Endothelial cell of umbilical vein (primary cell): Measurements from ENCODE around the gene MAG. TPM values are rescaled to one million over a fixed set of nuclear protein-coding genes. Genes with fewer than 3 reads are reported as not detected.

Experiments
- BruUV-seq: library from RNA; stranded (reverse); fragments of 400-500 nt; replicated peaks from 2 replicates; lab custom pipeline; 2021; lab: Mats Ljungman, UMichigan
- CTCF ChIA-PET: fragments of 300-600, 350-600 bp; sonication (Branson Sonifier 250); formaldehyde crosslinking; loops from one replicate; lab custom pipeline; 2021; ENCODE audit warnings: antibody characterized with exemption, inconsistent platforms; lab: Charles Lee
- POLR2A ChIA-PET: fragments of 300-600, 350-600 bp; sonication (Branson Sonifier 250); formaldehyde crosslinking; loops from one replicate; lab custom pipeline; 2021; ENCODE audit warnings: antibody characterized with exemption, inconsistent platforms; lab: Charles Lee
- DNase-seq: peaks from one replicate; pipeline ENCODE4 v3.0.0-alpha.2; 2011; ENCODE audit warnings: low read depth, low spot score
- FAIRE-seq: peaks from 2 replicates; lab custom pipeline; 2011; peaks lifted over from hg19 to GRCh38; lab: Jason Lieb, UNC
- H2AFZ ChIP-seq: 2 replicates; pipeline ENCODE4 v1.6.0; 2012; ENCODE audit warnings: low read depth, low read length, control low read depth, inconsistent platforms
- H3K27ac ChIP-seq: 2 replicates; pipeline ENCODE4 v1.5.1; 2011; ENCODE audit warnings: low read depth, mild to moderate bottlenecking, control low read depth, low read length, moderate library complexity; ENCODE audit not compliant: insufficient read depth
- H3K27me3 ChIP-seq, 2 experiments: 2 replicates each; pipeline versions ENCODE4 v1.6.0 to v1.6.1; 2011; ENCODE audit warnings: low read length in 2 of 2, mixed read lengths in 1 of 2; ENCODE audit not compliant: control insufficient read depth in 2 of 2, insufficient read depth in 2 of 2
- H3K36me3 ChIP-seq, 2 experiments: 2 replicates in 1 of 2; 3 replicates in 1 of 2; pipeline ENCODE4 v1.5.1; 2011; ENCODE audit warnings: low read length in 2 of 2, mild to moderate bottlenecking in 1 of 2, moderate library complexity in 1 of 2; ENCODE audit not compliant: control insufficient read depth in 2 of 2, insufficient read depth in 2 of 2; ENCODE audit errors: extremely low read depth in 1 of 2
- H3K4me1 ChIP-seq: 3 replicates; pipeline ENCODE4 v1.5.1; 2011; ENCODE audit warnings: mild to moderate bottlenecking, low read length; ENCODE audit not compliant: control insufficient read depth, insufficient read depth; ENCODE audit errors: extremely low read depth
- H3K4me2 ChIP-seq: 2 replicates; pipeline ENCODE4 v1.6.1; 2011; ENCODE audit warnings: low read length, control low read depth, mixed read lengths; ENCODE audit not compliant: insufficient read depth
- H3K4me3 ChIP-seq, 3 experiments: fragments of 200-600 bp in 1 of 3; sonication (generic), shearing (Covaris generic) in 1 of 3; replicated peaks in 1 of 3; 2 replicates each; pipeline ENCODE4 v1.5.1; 2011 to 2016; ENCODE audit warnings: control low read depth in 3 of 3, low read length in 3 of 3, mild to moderate bottlenecking in 2 of 3, inconsistent platforms in 1 of 3, low read depth in 1 of 3, moderate library complexity in 1 of 3; ENCODE audit not compliant: insufficient read depth in 1 of 3
- H3K79me2 ChIP-seq: 2 replicates; pipeline ENCODE4 v1.6.0; 2012; ENCODE audit warnings: low read length, inconsistent platforms; ENCODE audit not compliant: control insufficient read depth, insufficient read depth
- H3K9ac ChIP-seq: replicated peaks from 2 replicates; pipeline ENCODE3; 2011; ENCODE audit warnings: low read length, control low read depth; ENCODE audit not compliant: insufficient read depth; ENCODE audit errors: extremely low read depth
- H3K9me1 ChIP-seq: replicated peaks from 3 replicates; pipeline ENCODE4 v1.6.0; 2011; ENCODE audit warnings: mild to moderate bottlenecking, low read length; ENCODE audit not compliant: control insufficient read depth, insufficient read depth; ENCODE audit errors: extremely low read depth
- H3K9me3 ChIP-seq: replicated peaks from 2 replicates; pipeline ENCODE4 v1.5.1; 2012; ENCODE audit warnings: low read length, inconsistent platforms; ENCODE audit not compliant: control insufficient read depth, insufficient read depth
- H4K20me1 ChIP-seq: replicated peaks from 2 replicates; pipeline ENCODE3; 2011; ENCODE audit warnings: mild to moderate bottlenecking, low read length; ENCODE audit not compliant: control insufficient read depth, insufficient read depth; ENCODE audit errors: extremely low read depth
- EZH2 ChIP-seq: IDR thresholded peaks from 2 replicates; pipeline ENCODE4 v1.6.1; 2012; ENCODE audit warnings: borderline replicate concordance, low read depth, mild to moderate bottlenecking, moderate library complexity, low read length, inconsistent platforms; ENCODE audit not compliant: severe bottlenecking
- GATA2 ChIP-seq: IDR thresholded peaks from 2 replicates; pipeline ENCODE4 v1.7.0; 2011; ENCODE audit warnings: low read depth, mild to moderate bottlenecking, moderate library complexity, mixed read lengths, low read length; ENCODE audit not compliant: insufficient read length, insufficient read depth
- dilution Hi-C: fragments of 300-500 bp; cut with MboI; formaldehyde crosslinking; loops from one replicate; pipeline ENCODE4 v1.15.0; 2019; ENCODE audit warnings: low sequenced_read_pairs; ENCODE audit not compliant: extremely low pct_ligation_motif_present
- intact Hi-C: fragments of 100-400 bp; cut with micrococcal nuclease; formaldehyde crosslinking; loops from one replicate; pipeline ENCODE4 v1.10.0; 2022
- polyA plus RNA-seq, 4 experiments: library from polyadenylated mRNA; depleted of rRNA in 3 of 4; stranded (reverse) in 3 of 4; unstranded in 1 of 4; fragments of >200 nt; gene quantifications; 2 replicates each; pipeline versions ENCODE4 v1.2.1 to v1.2.3, GENCODE V29; 2011 to 2012; ENCODE audit warnings: missing spikeins in 1 of 4
- total RNA-seq: library from RNA; stranded (reverse); gene quantifications from 2 replicates; pipeline ENCODE4 v1.2.3, GENCODE V29; 2021
- TF ChIP-seq, protein P1 (sequence below): IDR thresholded peaks from 2 replicates; pipeline ENCODE4 v1.6.1; 2011; ENCODE audit not compliant: insufficient read depth, insufficient read length

MAG gene
- total and polyA plus RNA-seq, 2 donors (not counting 3 experiments of a cell fraction or from before 2014, with no cell fraction given): not detected

DNA sequence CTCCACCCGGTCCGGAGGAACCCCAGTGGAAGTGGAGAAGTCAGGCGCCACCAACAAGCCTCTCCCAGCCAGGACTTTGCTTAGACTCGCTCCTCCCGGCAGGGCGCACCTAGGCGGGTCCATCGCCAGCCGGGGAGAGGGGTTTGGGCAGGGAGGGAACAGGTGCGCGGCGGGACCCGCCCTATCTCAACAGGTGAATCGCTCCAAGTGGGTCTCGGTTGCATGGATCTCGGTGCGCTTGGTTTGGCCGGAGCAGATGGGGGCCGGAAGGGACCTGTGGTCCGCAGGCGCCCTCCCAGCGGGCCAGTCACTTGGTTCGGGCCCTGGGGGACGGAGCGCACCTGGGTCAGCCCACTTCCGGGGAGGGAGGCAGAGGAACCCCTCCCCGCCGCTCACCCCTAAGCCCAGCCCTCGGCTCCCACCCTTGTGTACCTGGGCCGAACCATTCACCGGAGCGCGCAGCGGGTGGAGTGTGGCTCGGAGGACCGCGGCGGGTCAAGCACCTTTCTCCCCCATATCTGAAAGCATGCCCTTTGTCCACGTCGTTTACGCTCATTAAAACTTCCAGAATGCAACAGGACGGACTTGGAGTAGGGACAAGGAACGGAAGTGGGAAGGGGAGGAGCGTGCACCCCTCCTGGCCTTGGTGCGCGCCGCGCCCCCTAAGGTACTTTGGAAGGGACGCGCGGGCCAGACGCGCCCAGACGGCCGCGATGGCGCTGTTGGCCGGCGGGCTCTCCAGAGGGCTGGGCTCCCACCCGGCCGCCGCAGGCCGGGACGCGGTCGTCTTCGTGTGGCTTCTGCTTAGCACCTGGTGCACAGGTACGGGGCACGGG is 43.4 kb upstream of the MAG start, which contains the start of gene LSR:
Gene LSR, plus strand, starts transcription at position 693 of the 836 bp plus-strand sequence. Its CDS starts 21 bp downstream, at position 714.
- Histone ChIP-seq H3K4me1 (no peaks in the 10 kb centered on the region), H3K79me2 (no peaks in the 10 kb centered on the region), H3K36me3 (no peaks in the 10 kb centered on the region), H3K4me2 (no peak within 1 kb of the TSS), H4K20me1 (no peaks in the 10 kb centered on the region), H3K27ac (no peak within 1 kb of the TSS), H2AFZ (no peak within 1 kb of the TSS), H3K27me3 (peaks cover 26 to 46% of the 10 kb centered on the region in 2 experiments), H3K9me1 (no peaks in the 10 kb centered on the region), H3K9me3 (no peaks in the 10 kb centered on the region), H3K9ac (no peak within 1 kb of the TSS), H3K4me3 (no peak within 1 kb of the TSS)
- FAIRE-seq (no peak), DNase-seq (no peak)
- CTCF ChIA-PET: no interaction called here
- dilution Hi-C loops (no loop called here), intact Hi-C loops (no loop called here)
- POLR2A ChIA-PET: no interaction called here
- no TSS peak for BruUV-seq
- TF ChIP-seq EZH2: peak; percentile 70
- TF ChIP-seq, protein P1, sequence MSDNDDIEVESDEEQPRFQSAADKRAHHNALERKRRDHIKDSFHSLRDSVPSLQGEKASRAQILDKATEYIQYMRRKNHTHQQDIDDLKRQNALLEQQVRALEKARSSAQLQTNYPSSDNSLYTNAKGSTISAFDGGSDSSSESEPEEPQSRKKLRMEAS: no peak

GRCh38 chr19:35249146-35249847 is 42.7 kb upstream of the MAG start:
- H3K27ac ChIP-seq: no peak overlapping the region
- ChIA-PET POLR2A (no interaction called here), CTCF (no interaction called here)
- DNase-seq (no peak), FAIRE-seq (no peak)
- no peak for TF ChIP-seq GATA2
- peak; percentile 60 for TF ChIP-seq EZH2
- no peak overlapping the region for H3K4me2 ChIP-seq
- no peaks in the 10 kb centered on the region for H3K79me2 ChIP-seq
- H3K27me3 ChIP-seq: peaks cover 26 to 40% of the 10 kb centered on the region in 2 experiments
- H4K20me1 ChIP-seq: no peaks in the 10 kb centered on the region
- intact Hi-C loops (no loop called here), dilution Hi-C loops (no loop called here)
- BruUV-seq: no TSS peak
- H3K36me3 ChIP-seq: no peaks in the 10 kb centered on the region
- no peak overlapping the region for H3K4me3 ChIP-seq
- no peak overlapping the region for H3K9ac ChIP-seq
- H3K9me3 ChIP-seq: no peaks in the 10 kb centered on the region
- H3K9me1 ChIP-seq: no peaks in the 10 kb centered on the region
- H3K4me1 ChIP-seq: no peaks in the 10 kb centered on the region
- H2AFZ ChIP-seq: no peak overlapping the region
